ENCODE measurements around the gene MRTFA. TPM values are rescaled to one million over a fixed set of nuclear protein-coding genes. Genes with fewer than 3 reads are reported as not detected.

Gene MRTFA
- total and polyA plus RNA-seq, 4 donors: 7.5 to 22.0 (median 9.6) TPM

- 95% methylated on average over 3 of the region's 3 CpGs for WGBS
- no peaks in the 10 kb centered on the region for H3K36me3 ChIP-seq (ENCODE audit: control insufficient read depth in 4 of 4, insufficient read depth in 3 of 4, low read depth in 1 of 4, low read length in 3 of 4)
- H3K9me3 ChIP-seq (ENCODE audit: control insufficient read depth in 4 of 4, low read length in 3 of 4): no peaks in the 10 kb centered on the region
- H3K4me1 ChIP-seq (ENCODE audit: control insufficient read depth in 4 of 4, insufficient read depth in 4 of 4, low read length in 3 of 4): peaks cover 4 to 19% (median 13%) of the 10 kb centered on the region in 4 donors
- H3K9ac ChIP-seq (ENCODE audit: low read depth in 1 of 2, low read length in 2 of 2): no peak overlapping the region
- DNase-seq (ENCODE audit: low spot score): no peak
- H3K4me3 ChIP-seq (ENCODE audit: low read depth in 1 of 3, low read length in 3 of 3): no peak overlapping the region
- no peak for TF ChIP-seq HNF4A (conservative IDR thresholded peaks at IDR 0.05)
- no peak for TF ChIP-seq TAF1 (conservative IDR thresholded peaks at IDR 0.05)
- TF ChIP-seq JUND (IDR thresholded peaks at IDR 0.05): no peak
- no peak overlapping the region for H3K27ac ChIP-seq (ENCODE audit: low read depth in 1 of 2, low read length in 2 of 2)
- no peaks in the 10 kb centered on the region for H3K27me3 ChIP-seq (ENCODE audit: control insufficient read depth in 4 of 4, insufficient read depth in 4 of 4, low read length in 3 of 4)
Measured at GRCh38 chr22:40633036-40633435, 3.5 kb downstream of the MRTFA start.

GRCh38 chr22:40631925-40632324 is 4.6 kb downstream of the MRTFA start:
- Histone ChIP-seq H3K27ac (ENCODE audit: low read depth in 1 of 2, low read length in 2 of 2) (no peak overlapping the region), H3K4me3 (ENCODE audit: low read depth in 1 of 3, low read length in 3 of 3) (no peak overlapping the region), H3K4me1 (ENCODE audit: control insufficient read depth in 4 of 4, insufficient read depth in 4 of 4, low read length in 3 of 4) (peaks cover 2 to 14% (median 10%) of the 10 kb centered on the region in 4 donors), H3K36me3 (ENCODE audit: control insufficient read depth in 4 of 4, insufficient read depth in 3 of 4, low read depth in 1 of 4, low read length in 3 of 4) (no peaks in the 10 kb centered on the region), H3K9ac (ENCODE audit: low read depth in 1 of 2, low read length in 2 of 2) (no peak overlapping the region), H3K9me3 (ENCODE audit: control insufficient read depth in 4 of 4, low read length in 3 of 4) (no peaks in the 10 kb centered on the region), H3K27me3 (ENCODE audit: control insufficient read depth in 4 of 4, insufficient read depth in 4 of 4, low read length in 3 of 4) (no peaks in the 10 kb centered on the region)
- no peak for TF ChIP-seq ZBTB33 (IDR thresholded peaks at IDR 0.05)
- no peak for TF ChIP-seq REST (IDR thresholded peaks at IDR 0.05)
- TF ChIP-seq EGR1 (IDR thresholded peaks at IDR 0.05; ENCODE audit: low read depth in 2 of 2): no peak
- TF ChIP-seq RAD21 (IDR thresholded peaks at IDR 0.05): no peak
- no peak for TF ChIP-seq YY1 (IDR thresholded peaks at IDR 0.05)
- no peak for TF ChIP-seq SP1 (IDR thresholded peaks at IDR 0.05)
- TF ChIP-seq, protein P1, sequence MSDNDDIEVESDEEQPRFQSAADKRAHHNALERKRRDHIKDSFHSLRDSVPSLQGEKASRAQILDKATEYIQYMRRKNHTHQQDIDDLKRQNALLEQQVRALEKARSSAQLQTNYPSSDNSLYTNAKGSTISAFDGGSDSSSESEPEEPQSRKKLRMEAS (IDR thresholded peaks at IDR 0.05): no peak
- no peak for TF ChIP-seq NR2F2 (IDR thresholded peaks at IDR 0.05)
- no peak for TF ChIP-seq FOXA2 (IDR thresholded peaks at IDR 0.05)
- no peak for TF ChIP-seq RXRA (IDR thresholded peaks at IDR 0.05)
- TF ChIP-seq JUND (IDR thresholded peaks at IDR 0.05): no peak
- TF ChIP-seq TAF1 (conservative IDR thresholded peaks at IDR 0.05): no peak
- TF ChIP-seq ATF3 (IDR thresholded peaks at IDR 0.05): no peak
- no peak for TF ChIP-seq CTCF (IDR thresholded peaks at IDR 0.05; ENCODE audit: low read depth, low read length, missing input control)
- TF ChIP-seq FOXA1 (IDR thresholded peaks at IDR 0.05): no peak
- TF ChIP-seq GABPA (IDR thresholded peaks at IDR 0.05 in 1 of 2, conservative IDR thresholded peaks at IDR 0.05 in 1 of 2): no peak
- DNase-seq (ENCODE audit: low spot score): no peak
- WGBS: 98% methylated on average over 2 of the region's 2 CpGs
